T-helper 1 cell treated with Interleukin-12 subunit alpha and Interleukin-12 subunit beta and Interleukin-4 antibody, amounts not matched to agents 30 μg/mL and 1 μg/mL, for 36 hours (primary cell): ENCODE data around the gene WNK2.
"Not testable (repeated sequence)": the region's sequence is repeated elsewhere in the genome, so short reads cannot be mapped to it uniquely, and the experiment has no call there.

Source experiments
- H3K27ac Mint-ChIP-seq: one replicate; pipeline ENCODE4 v1.8.0; 2021; ENCODE audit warnings: mild to moderate bottlenecking, mixed read lengths
- H3K27me3 Mint-ChIP-seq: one replicate; pipeline ENCODE4 v1.8.0; 2021; ENCODE audit warnings: low read depth, mixed read lengths
- H3K36me3 Mint-ChIP-seq: one replicate; pipeline ENCODE4 v1.8.0; 2021; ENCODE audit warnings: low read depth, mixed read lengths
- H3K4me1 Mint-ChIP-seq: one replicate; pipeline ENCODE4 v1.8.0; 2021; ENCODE audit warnings: low read depth, mixed read lengths
- H3K4me3 Mint-ChIP-seq: one replicate; pipeline ENCODE4 v1.8.0; 2021; ENCODE audit warnings: mild to moderate bottlenecking, moderate library complexity, mixed read lengths
- H3K9me3 Mint-ChIP-seq: one replicate; pipeline ENCODE4 v1.8.0; 2021; ENCODE audit warnings: mixed read lengths

Gene WNK2

DNA sequence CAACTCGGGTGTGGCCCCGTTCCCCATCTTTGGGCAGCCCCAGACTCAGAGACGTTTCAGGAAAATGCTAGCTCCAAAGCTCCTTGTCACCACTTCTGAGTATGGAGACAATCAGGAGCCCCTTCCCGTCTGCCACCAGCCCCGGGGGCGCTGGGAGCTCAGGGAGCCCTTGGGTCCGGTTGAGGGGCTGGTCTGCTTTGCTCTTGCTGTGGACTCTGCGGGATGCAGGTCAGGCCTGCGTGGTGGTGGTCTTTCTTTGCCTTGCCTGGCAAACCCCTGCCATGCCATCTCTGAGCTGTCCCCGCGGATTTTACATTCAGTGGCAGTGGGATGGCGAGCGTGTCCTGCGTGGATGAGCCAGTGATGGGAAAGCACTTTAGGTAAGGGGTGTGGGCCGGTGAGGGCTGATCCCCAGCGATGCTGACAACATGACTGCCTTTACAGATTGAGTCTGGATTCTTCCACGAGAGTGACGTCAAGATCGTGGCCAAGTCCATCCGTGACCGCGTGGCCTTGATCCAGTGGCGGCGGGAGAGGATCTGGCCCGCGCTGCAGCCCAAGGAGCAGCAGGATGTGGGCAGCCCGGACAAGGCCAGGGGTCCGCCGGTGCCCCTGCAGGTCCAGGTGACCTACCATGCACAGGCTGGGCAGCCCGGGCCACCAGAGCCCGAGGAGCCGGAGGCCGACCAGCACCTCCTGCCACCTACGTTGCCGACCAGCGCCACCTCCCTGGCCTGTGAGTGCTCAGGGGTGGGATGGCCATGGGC lies 63.3 kb downstream of the WNK2 start:
- Mint-ChIP-seq H3K4me1 (no peaks in the 10 kb centered on the region), H3K4me3 (no peak overlapping the region)

DNA sequence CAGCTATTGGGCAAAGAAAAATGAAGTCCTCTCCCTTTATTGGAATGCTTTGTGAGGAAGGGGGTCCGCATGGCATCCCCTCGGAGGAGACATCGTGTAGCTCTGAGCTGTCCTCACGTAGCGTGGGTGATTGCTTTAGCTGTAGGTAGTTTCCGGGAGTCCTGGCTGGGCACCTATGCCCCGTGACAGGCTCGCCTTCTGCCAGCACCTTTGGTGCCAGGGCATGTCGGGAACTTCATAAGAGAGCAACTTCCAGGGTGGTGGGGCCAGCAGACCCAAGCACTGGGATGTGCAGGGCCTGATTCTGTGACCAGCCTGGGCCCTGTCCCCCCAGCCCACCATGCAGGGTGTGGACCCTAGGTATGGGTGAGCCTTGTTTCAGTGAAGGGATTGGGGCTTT lies 64.0 kb downstream of the WNK2 start:
- Mint-ChIP-seq H3K27ac (no peak overlapping the region), H3K9me3 (no peaks in the 10 kb centered on the region), H3K27me3 (no peaks in the 10 kb centered on the region), H3K4me1 (no peaks in the 10 kb centered on the region), H3K36me3 (no peaks in the 10 kb centered on the region), H3K4me3 (no peak overlapping the region)

More for the DNA sequence above, 63.3 kb downstream of the WNK2 start:
- Mint-ChIP-seq H3K27ac (no peak overlapping the region), H3K9me3 (no peaks in the 10 kb centered on the region), H3K27me3 (no peaks in the 10 kb centered on the region), H3K36me3 (no peaks in the 10 kb centered on the region)

DNA sequence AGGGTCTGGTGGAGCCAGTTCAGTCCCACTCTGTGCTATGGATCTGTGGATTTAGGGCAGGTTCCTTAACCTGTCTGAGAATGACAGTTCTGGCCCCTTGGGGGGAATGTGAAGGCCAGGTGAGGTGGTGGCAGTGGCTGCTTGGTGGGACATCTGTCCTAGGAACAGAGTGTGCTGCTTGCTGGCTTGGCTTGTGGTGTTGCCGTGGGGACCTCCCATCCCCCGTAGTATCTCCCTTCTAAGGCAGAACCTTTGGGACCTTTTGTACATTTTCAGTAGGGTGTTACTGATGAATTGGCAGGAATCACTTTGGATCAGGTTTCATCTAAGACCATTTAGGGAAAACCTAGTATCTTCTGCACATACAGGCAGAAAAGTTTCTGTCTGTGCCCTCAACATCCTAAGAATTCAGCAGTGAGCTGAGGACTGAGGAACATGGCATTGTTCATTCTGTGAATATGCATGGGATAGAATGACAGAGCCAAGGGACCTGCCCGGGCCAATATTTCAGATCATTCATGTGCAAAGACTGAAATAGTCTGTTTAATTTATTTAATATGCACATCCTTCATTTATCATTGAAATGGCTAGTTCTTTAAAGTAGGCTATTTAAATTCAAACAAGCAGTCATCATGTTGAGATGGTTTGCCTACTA lies 64.6 kb downstream of the WNK2 start:
- Mint-ChIP-seq H3K36me3 (no peaks in the 10 kb centered on the region), H3K27me3 (no peaks in the 10 kb centered on the region), H3K27ac (no peak overlapping the region), H3K4me1 (no peaks in the 10 kb centered on the region), H3K4me3 (no peak overlapping the region), H3K9me3 (no peaks in the 10 kb centered on the region)

DNA sequence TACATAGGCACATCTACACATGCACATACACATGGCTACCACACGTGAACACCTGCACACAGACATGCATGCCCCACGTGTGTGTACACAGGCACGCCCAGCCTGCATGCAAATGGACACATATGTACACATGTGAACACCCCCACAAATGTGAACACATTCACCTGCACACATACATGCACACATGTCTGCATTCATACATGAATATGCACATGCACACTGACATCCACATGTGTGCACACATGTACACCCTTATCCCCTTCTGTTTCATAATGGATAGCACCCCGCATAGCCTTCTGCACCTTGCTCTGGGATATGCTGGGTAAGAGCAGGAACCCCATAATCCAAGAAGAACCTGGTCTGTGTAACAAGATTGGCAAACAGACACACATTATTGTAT lies 66.2 kb downstream of the WNK2 start:
- H3K27ac Mint-ChIP-seq, result no peak overlapping the region
- no peaks in the 10 kb centered on the region for H3K27me3 Mint-ChIP-seq
- H3K36me3 Mint-ChIP-seq, result no peaks in the 10 kb centered on the region
- no peaks in the 10 kb centered on the region for H3K9me3 Mint-ChIP-seq
- no peak overlapping the region for H3K4me3 Mint-ChIP-seq
- H3K4me1 Mint-ChIP-seq, result no peaks in the 10 kb centered on the region

DNA sequence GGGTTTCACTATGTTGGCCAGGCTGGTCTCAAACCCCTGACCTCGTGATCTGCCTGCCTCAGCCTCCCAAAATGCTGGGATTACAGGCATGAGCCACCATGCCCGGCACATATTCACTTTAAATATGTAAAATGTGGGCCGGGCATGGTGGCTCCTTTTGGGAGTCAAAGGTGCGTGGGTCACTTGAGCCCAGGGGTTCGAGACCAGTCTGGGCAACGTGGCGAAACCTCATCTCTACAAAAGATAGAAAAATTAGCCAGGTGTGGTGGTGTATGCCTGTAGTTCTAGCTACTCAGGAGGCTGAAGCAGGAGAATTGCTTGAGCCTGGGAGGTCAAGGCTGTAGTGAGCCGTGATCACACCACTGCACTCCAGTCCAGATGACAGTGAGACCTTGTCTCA lies 67.4 kb downstream of the WNK2 start:
- not testable (repeated sequence) for H3K4me1 Mint-ChIP-seq, H3K27me3 Mint-ChIP-seq, H3K9me3 Mint-ChIP-seq, H3K4me3 Mint-ChIP-seq, H3K36me3 Mint-ChIP-seq, H3K27ac Mint-ChIP-seq

DNA sequence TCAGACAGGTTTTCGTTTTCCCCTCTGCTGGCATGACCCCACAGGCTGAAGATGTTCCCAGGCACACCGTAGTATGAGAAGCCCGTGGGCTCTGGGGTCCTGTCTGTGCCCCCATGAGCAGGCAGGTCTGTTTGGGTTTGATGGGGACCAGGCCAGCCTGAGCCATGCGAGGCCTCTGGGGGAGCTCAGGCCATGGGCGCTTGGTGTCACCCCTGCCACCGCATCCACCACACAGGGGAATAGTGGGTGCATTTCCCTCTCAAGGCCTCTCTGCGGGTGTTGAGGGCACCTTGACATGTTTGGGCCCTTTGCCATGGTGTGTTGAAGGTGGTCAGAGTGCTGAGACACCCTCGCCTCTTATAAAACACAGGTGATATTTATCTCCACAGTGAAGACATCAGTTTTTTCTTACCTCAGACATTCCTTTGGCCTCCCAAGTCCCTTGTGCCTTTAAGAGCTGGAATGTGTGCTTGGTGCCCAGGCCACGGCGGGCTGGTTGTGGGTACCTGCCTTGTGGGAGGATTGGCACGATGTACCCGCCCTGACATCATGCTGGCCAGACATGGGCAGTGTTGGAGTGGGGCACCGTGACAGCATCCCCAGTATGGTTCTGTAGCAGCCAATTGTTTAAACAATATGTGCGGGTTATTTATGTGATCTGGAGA lies 68.3 kb downstream of the WNK2 start:
- H3K4me1 Mint-ChIP-seq, result no peaks in the 10 kb centered on the region
- H3K9me3 Mint-ChIP-seq, result no peaks in the 10 kb centered on the region
- no peak overlapping the region for H3K4me3 Mint-ChIP-seq
- H3K27me3 Mint-ChIP-seq, result no peaks in the 10 kb centered on the region
- H3K27ac Mint-ChIP-seq, result no peak overlapping the region
- no peaks in the 10 kb centered on the region for H3K36me3 Mint-ChIP-seq

DNA sequence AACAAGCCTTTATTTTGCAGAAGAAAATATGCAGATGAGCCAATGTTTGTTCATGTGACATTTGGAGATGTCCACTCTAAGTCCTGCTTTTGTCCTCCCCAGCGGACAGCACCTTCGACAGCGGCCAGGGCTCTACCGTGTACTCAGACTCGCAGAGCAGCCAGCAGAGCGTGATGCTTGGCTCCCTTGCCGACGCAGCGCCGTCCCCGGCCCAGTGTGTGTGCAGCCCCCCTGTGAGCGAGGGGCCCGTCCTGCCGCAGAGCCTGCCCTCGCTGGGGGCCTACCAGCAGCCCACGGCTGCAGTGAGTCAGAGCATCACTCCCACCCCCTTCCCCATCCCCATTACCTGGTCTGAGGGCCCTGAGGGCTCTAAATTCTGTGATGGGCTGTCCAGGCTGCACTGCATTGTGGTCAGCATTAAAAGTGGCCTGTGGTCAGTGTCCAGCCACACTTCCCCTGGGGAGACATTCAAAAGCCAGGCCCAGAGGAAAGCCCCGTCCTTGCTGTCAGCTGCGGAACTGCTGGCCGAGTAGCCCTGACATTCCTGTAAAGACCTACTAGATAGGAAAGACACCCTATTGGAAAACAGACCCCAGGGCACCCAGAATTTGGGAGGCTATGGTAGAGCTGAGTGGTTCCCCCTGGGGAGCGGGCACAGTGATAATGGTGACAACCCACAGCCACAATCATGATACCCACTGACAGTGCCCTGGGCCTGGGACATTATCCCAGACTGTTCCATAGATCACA lies 69.0 kb downstream of the WNK2 start:
- no peaks in the 10 kb centered on the region for H3K4me1 Mint-ChIP-seq
- H3K4me3 Mint-ChIP-seq, result no peak overlapping the region
- no peaks in the 10 kb centered on the region for H3K27me3 Mint-ChIP-seq
- H3K27ac Mint-ChIP-seq, result no peak overlapping the region
- no peaks in the 10 kb centered on the region for H3K36me3 Mint-ChIP-seq
- no peaks in the 10 kb centered on the region for H3K9me3 Mint-ChIP-seq

DNA sequence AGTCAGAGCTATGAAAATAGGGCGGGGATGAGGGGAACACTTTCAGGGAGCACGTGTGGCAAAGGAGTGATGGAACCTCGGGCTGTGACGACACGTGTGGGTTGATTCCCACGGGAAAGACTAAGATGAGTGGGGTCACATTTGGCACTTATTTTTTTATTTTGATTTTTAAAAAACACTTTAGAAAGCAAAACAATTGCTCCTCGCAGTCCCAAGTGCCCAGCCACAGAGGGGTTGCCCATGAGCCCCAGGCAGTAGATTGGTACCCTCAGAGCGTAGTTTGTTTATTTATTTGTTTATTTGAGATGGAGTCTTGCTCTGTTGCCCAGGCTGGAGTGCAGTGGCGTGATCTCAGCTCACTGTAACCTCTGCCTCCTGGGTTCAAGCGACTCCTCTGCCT lies 69.7 kb downstream of the WNK2 start:
- no peaks in the 10 kb centered on the region for H3K9me3 Mint-ChIP-seq
- H3K4me3 Mint-ChIP-seq, result no peak overlapping the region
- H3K4me1 Mint-ChIP-seq, result no peaks in the 10 kb centered on the region
- no peaks in the 10 kb centered on the region for H3K27me3 Mint-ChIP-seq
- H3K36me3 Mint-ChIP-seq, result no peaks in the 10 kb centered on the region
- H3K27ac Mint-ChIP-seq, result no peak overlapping the region

DNA sequence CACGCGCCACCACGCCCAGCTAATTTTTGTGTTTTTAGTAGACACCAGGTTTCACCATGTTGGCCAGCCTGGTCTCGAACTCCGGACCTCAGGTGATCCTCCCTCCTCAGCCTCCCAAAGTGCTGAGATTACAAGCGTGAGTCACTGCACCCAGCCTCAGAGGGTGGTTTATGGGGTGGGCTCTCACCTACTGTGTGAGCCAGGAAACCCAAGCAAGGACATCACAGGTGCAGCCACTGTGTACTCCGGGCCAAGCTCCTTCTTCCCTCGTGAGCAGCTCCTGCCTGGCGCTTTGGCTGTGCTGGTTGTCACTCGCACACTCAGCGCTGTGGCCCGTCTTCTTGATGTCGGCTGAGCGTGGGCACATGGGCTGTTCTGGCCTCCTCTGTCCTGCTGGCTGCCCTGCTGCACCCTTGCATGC lies 70.1 kb downstream of the WNK2 start:
- Mint-ChIP-seq H3K27me3 (no peaks in the 10 kb centered on the region), H3K4me1 (no peaks in the 10 kb centered on the region), H3K27ac (no peak overlapping the region), H3K36me3 (no peaks in the 10 kb centered on the region), H3K9me3 (no peaks in the 10 kb centered on the region), H3K4me3 (no peak overlapping the region)

DNA sequence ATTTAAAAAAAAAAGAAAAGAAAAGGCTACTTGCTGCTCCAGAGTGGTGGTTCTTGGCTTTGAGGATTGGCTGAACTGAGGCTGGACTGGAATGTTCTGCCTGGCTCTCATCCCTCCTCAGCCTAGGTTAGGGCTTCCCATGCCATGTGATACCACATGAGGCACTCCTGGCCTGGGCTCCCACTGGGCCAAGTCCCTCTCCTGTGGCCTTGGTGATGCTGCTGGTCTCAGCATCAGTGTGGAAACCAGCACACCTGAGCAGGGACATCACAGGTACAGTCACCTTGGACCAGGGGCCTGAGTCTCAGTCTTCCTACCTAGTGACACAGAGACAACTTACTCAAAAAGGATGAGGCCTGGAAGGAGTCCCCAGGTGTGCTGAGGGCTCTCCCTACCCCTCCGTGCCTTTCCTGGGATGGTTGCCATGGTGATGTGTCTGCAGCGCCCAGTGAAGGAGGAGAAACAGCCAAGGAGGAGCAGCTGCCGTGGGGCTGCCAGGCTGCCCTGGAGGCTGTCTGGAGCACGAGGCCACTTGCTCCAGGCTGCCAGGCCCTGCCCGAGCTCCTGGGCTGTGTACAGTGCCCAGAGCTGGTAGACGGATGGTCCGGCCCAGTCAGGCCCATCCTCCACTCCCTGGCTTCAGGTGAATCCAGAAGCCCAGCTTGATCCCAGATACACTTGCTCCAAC lies 71.0 kb downstream of the WNK2 start:
- H3K27ac Mint-ChIP-seq, result no peak overlapping the region
- H3K4me3 Mint-ChIP-seq, result no peak overlapping the region
- H3K36me3 Mint-ChIP-seq, result no peaks in the 10 kb centered on the region
- H3K27me3 Mint-ChIP-seq, result no peaks in the 10 kb centered on the region
- H3K4me1 Mint-ChIP-seq, result no peaks in the 10 kb centered on the region
- no peaks in the 10 kb centered on the region for H3K9me3 Mint-ChIP-seq

DNA sequence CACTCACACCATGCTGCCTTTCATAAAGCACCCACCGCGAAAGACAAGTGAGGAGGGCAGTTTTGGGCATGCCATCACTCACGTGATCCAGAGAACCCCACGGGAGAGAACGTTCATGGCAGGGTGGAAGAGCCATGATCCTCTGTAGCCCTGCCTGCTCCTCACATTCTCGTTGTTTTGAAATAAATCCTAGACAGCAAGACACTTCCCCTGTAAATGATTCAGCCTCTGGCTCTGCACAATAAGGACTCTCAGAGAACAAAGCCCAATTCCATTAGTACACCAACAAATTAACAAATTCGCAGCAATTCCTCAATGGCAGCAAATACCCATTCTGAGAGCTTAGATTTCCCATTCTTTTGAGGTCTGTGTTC lies 71.5 kb downstream of the WNK2 start:
- Mint-ChIP-seq H3K4me3 (no peak overlapping the region), H3K27ac (no peak overlapping the region), H3K4me1 (no peaks in the 10 kb centered on the region), H3K27me3 (no peaks in the 10 kb centered on the region), H3K9me3 (no peaks in the 10 kb centered on the region), H3K36me3 (no peaks in the 10 kb centered on the region)

DNA sequence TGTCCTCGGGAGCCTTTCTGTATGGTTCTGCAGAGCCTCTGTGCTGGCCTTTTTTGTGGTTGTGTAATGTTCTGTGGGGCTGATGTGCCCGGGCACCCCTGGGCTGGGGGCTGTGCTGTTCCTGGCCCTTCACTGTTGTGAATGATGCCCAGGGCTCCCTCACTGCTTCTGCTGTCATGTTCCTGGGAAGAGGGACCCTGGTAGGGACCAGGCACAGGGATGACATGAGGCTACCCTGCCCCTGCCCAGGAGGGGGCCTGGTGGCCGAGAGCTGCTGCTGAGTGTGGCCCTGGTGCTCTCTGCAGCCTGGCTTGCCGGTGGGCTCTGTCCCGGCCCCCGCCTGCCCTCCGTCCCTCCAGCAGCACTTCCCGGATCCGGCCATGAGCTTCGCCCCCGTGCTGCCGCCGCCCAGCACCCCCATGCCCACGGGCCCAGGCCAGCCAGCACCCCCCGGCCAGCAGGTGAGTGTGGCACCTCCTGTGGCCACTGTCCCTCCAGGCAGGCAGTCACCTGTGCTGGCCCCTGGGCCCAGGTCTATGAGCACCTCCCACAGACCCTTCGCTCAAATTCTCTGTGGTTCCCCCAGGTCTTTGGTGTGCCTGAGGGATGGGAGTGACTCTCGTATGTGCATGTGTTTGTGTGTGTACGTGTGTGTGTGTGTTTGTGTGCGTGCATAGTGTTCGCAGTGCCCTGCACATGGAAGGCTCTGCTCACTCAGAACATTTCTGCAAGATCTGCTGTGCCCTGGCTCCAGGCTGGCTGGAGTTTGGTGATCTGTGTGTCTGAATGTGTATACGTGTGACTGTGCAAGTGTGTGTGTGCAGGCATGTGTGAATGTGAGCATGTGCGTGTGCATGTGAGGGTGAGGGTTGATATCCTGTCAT lies 72.3 kb downstream of the WNK2 start:
- H3K27me3 Mint-ChIP-seq, result no peaks in the 10 kb centered on the region
- no peak overlapping the region for H3K4me3 Mint-ChIP-seq
- no peak overlapping the region for H3K27ac Mint-ChIP-seq
- H3K9me3 Mint-ChIP-seq, result no peaks in the 10 kb centered on the region
- H3K4me1 Mint-ChIP-seq, result no peaks in the 10 kb centered on the region
- no peaks in the 10 kb centered on the region for H3K36me3 Mint-ChIP-seq

DNA sequence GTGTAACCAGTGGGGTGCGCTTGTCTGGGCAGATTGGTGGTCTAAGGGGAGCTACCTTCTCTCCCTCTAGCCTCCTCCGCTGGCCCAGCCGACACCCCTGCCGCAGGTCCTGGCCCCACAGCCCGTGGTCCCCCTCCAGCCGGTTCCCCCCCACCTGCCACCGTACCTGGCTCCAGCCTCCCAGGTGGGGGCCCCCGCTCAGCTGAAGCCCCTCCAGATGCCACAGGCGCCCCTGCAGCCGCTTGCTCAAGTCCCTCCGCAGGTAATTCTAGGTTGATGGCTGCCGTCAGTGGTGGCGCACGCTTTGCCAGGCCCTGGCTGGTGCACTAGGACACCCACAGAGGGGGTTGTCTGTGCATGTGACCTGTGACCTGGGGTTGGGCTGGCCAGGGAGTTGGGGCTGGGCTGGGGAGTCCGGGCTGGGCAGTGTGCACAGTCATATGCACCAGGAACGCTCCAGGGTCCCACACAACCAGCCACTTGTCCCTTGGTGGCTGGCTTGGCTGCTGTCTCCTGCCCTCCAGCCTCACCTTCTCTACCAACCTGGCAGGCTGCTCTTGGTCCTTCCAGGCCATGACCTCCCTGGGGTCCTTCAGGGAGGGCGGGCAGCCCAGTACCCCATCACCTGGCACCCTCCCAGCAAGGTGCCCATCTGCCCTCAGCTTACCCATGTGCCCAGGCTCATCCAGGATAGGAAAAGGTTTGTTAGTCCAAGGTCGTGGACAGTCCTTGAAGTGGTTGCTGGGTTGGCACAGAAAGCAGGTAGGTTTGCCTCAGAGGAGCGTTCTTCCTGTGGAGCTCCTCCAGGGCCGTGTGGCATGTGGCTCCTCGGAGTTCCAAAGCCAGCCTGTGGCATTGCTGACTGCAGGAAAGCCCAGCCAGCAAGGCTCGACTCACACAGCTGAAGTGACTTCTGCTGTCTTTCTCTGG lies 73.2 kb downstream of the WNK2 start:
- no peaks in the 10 kb centered on the region for H3K27me3 Mint-ChIP-seq
- H3K27ac Mint-ChIP-seq, result no peak overlapping the region
- H3K4me1 Mint-ChIP-seq, result no peaks in the 10 kb centered on the region
- H3K4me3 Mint-ChIP-seq, result no peak overlapping the region
- H3K9me3 Mint-ChIP-seq, result no peaks in the 10 kb centered on the region
- H3K36me3 Mint-ChIP-seq, result no peaks in the 10 kb centered on the region
